ENCODE measurements around the gene PITPNM3. TPM values are rescaled to one million over a fixed set of nuclear protein-coding genes. Genes with fewer than 3 reads are reported as not detected.

Gene PITPNM3
- total and polyA plus RNA-seq, 2 of the 8 experiments (the other 6 are each of a cell fraction or from before 2014, with no cell fraction given), result 1.7 to 3.1 TPM

GRCh38 chr17:6551869-6552531, 4.4 kb downstream of the PITPNM3 start (continued):
- TF ChIP-seq ATF2 (IDR thresholded peaks at IDR 0.05; ENCODE audit: low read length) (no peak), CBX5 (IDR thresholded peaks at IDR 0.05; ENCODE audit: low read depth, low read length) (no peak), SP1 (IDR thresholded peaks at IDR 0.05; ENCODE audit: low read depth, low read length) (no peak)
